HG02973 (cell line): ENCODE measurements around the gene ZNF652.
"Not testable (repeated sequence)": the region's sequence is repeated elsewhere in the genome, so short reads cannot be mapped to it uniquely, and the experiment has no call there.

Experiments
- ATAC-seq: cut with Tn5 transposase; IDR thresholded peaks from one replicate; pipeline ENCODE4 v1.9.1; 2021; ENCODE audit warnings: moderate library complexity; ENCODE audit not compliant: unreplicated experiment

Gene ZNF652

DNA sequence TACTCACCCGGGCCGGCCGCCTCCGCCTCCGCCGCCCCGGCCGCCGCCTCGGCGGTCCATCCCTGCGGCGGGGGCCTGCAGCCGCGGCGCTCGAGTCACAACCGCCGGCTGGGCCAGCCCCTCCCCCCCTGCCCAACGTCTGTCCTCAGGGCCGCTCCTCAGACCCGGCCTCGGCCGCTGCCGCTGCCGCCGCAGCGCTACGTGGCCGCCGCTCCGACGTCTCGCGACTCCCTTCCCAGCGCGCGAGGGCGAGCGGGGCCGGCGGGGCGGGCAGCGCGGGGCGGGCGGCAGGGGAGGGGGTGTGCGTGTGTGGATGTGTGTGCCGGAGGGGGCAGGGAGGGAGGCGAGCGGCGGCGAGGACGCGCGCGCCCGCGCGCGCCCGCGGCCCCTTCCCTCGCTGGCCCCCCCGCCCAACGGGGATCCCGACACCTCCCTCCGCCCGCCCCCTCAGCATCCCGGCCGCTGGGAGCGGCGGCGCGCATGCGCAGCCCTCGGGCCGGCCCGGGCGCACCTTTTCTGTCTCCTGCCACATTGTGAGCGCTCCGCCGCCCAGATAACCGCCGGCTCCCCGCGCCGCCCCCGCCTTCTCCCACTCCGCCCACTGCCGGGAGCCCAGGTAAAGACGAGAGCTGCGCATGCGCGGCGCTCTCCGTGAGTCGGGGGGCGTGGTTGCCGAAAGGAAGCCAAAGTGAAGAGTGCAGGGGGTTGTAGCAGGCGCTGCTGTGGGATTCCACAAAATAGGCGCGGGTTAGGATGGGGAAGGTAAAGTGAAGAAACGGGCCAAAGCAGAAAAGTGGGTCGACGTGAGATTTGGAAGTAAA, at the start of gene ZNF652:
ZNF652 (minus strand) TSS at position 349 of the 821 bp plus-strand sequence. CDS start 44,525 bp downstream, outside the sequence.
- ATAC-seq, result peak; percentile 40

DNA sequence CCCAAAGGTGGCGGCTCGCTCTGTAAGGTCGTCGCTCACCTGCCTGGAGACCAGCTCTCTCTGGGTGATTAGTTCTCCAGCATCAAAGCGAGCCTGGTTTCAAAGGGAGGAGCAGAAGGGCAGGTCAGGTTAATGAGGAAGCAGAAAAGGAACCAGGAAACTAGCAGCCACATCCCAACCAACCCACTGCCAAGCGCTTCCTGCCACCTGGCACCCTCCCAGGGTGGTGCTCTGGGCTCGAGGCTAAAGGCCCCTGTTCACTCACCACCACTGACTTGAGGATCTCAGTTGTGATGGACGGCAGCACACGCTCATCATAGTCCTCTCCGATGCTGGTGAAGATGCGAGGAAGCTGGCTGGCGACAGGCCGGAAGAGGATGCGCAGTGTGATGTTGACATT, 47.0 kb upstream of the ZNF652 start:
- no peak for ATAC-seq

- ATAC-seq, result peak; percentile 61
These were observed 46.0 kb upstream of the ZNF652 start for GRCh38 chr17:49407981-49408501.

DNA sequence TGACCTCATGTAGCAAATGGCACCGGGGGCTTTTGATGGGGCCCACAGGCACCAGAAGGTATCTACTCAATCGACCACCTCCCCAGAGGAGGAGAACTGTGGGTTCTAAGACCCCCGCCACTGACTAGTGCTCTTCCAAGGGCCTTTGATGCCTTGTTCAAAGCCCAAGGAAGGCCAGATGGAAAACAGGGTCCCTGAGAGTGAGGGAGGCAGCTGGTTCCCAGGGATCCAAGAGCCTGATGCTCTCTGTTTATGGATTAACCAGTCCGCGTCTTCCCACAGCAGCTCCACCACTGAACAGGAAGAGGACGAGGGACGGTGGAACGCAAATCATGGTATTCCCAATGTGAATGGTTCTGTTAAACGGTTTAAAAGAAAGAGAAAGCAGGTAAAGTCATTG, 45.0 kb upstream of the ZNF652 start:
- no peak for ATAC-seq

GRCh38 chr17:49406421-49407061, 44.5 kb upstream of the ZNF652 start:
- no peak for ATAC-seq

DNA sequence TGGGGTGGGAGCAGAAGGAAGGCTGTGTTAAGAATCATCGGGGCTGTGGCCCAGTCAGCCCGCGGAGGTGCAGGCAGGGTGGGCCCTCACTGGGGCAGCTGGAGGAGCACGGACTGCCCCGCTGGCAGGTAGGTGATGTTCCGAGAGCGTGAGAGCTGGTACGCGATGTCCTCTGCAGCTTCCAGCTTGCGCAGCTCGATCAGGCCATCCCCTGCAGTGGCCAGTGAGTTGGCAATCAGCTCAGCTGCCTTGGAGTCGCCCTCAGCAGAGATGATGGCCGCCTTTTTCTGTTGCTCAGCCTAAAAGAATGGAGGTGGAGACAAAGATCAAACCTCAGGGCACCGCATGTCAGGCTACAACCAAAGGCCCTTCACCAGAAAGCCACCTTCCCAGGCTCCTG, 42.9 kb upstream of the ZNF652 start:
- ATAC-seq, result no peak

DNA sequence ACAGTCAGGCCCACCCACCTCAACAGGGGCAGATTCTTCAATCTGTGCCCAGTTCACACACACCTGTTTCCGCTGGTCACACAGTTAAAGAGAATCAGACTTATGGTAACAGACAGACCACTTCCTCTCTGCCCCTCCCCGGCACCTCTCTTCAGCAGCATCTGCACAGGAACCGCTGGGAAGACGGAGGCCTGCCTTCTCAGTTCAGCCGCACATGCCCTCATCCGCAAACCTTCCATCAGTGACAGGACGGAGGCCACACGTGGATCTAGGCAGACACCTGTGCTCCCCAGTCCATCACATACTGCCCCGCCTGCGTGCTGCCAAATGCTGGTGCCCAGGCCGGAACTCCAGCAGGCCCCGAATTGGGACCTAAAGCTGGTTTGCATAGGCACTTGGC, 42.3 kb upstream of the ZNF652 start:
- ATAC-seq, result no peak

- no peak for ATAC-seq
These were observed 41.7 kb upstream of the ZNF652 start for GRCh38 chr17:49403514-49404289.

DNA sequence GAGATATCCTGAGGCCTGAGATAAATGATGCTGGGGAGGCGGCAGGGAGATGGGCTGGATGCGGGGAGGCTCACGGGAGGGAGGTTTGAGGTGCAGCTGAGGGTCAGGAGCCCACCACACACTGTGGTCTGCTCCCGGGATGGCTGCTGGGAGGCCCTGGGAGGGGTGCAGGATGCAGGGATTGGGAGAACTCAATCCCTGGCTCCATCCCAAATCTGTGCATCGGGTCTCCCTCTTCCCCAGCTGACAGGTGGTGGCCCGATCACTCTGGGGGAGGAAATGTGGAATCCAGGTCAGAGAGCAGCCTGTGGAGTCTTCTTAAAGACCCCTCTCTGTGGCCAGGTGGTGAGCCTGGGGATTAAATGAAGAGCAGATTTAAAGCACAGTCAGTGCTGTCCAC, 40.7 kb upstream of the ZNF652 start:
- no peak for ATAC-seq

GRCh38 chr17:49401971-49402611, 40.0 kb upstream of the ZNF652 start:
- no peak for ATAC-seq

- ATAC-seq, result no peak
These were observed 37.9 kb upstream of the ZNF652 start for GRCh38 chr17:49399995-49400394.

DNA sequence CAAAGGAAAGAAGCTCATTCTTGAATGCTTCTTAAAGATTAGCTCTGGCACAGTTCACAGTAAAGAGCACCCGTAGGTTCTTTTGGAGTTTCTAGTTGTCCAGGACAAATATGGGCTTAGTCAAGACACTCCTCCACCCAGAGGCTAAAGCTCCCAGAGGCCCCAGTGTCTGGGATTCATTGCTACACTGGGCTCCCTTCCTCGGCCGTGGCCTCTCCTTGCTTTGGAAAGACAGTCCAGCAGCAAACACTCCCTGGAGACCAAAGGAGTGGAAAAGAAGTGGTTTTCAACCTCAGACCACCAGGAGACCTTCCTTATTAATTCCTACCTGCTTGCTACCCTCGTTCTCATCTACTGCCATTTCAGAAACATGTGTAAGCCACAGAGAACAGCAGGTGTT, 35.5 kb upstream of the ZNF652 start:
- no peak for ATAC-seq

- ATAC-seq, result no peak
These were observed 31.6 kb upstream of the ZNF652 start for GRCh38 chr17:49393491-49394255.

GRCh38 chr17:49390548-49391324, 28.7 kb upstream of the ZNF652 start:
- ATAC-seq, result no peak

GRCh38 chr17:49389514-49390347, 27.7 kb upstream of the ZNF652 start:
- not testable (repeated sequence) for ATAC-seq

GRCh38 chr17:49388692-49389513, 26.9 kb upstream of the ZNF652 start:
- no peak for ATAC-seq

GRCh38 chr17:49388290-49388640, 26.2 kb upstream of the ZNF652 start:
- peak; percentile 54 for ATAC-seq
